ENCODE data around the gene CHERP. TPM values are rescaled to one million over a fixed set of nuclear protein-coding genes. Genes with fewer than 3 reads are reported as not detected.

CHERP gene
- total and polyA plus RNA-seq, 2 of the 4 experiments (the other 2 are of a cell fraction): 0.54 to 13.5 TPM

- in situ Hi-C loops (cut with MboI; ENCODE audit: low sequenced_read_pairs) (no loop called here), dilution Hi-C loops (cut with HindIII; ENCODE audit: low sequenced_read_pairs, unreplicated experiment) (no loop called here), intact Hi-C loops (cut with micrococcal nuclease) (no loop called here)
- H3K18ac ChIP-seq (ENCODE audit: low read depth, low read length): no peak overlapping the region
- peaks cover 16% of the 10 kb centered on the region; the same call in 1 of the 2 replicates for H3K9me1 ChIP-seq (ENCODE audit: insufficient read depth, low read length)
- no peak overlapping the region for H4K91ac ChIP-seq (ENCODE audit: insufficient read depth, low read depth, low read length)
- no peak overlapping the region for H4K8ac ChIP-seq (ENCODE audit: low read depth in 2 of 2, low read length in 2 of 2)
- peaks cover 2% of the 10 kb centered on the region for H3K4me1 ChIP-seq (ENCODE audit: control insufficient read depth, insufficient read depth, low read length)
- H3K4me3 ChIP-seq (ENCODE audit: insufficient read depth, low read depth, low read length): no peak overlapping the region
- no peak for DNase-seq
- H2AK9ac ChIP-seq (replicated peaks; ENCODE audit: low read depth, low read length, poor library complexity): no peak overlapping the region
- H3K27ac ChIP-seq (ENCODE audit: insufficient read depth, low read length): no peak overlapping the region
- no TSS peak for BruUV-seq (replicated peaks)
- no peak overlapping the region for H3K4ac ChIP-seq (ENCODE audit: low read depth, low read length)
- H2AK5ac ChIP-seq (ENCODE audit: low read depth, low read length): no peak overlapping the region
- H2BK5ac ChIP-seq (ENCODE audit: low read depth, low read length, poor library complexity, severe bottlenecking): no peak overlapping the region
- H3K27me3 ChIP-seq (ENCODE audit: control insufficient read depth, insufficient read depth, low read length): no peaks in the 10 kb centered on the region
- peaks cover 67% of the 10 kb centered on the region for H3K36me3 ChIP-seq (ENCODE audit: control insufficient read depth, insufficient read depth, low read length)
- TF ChIP-seq USF2 (IDR thresholded peaks at IDR 0.05; ENCODE audit: low read depth, low read length) (no peak), NFE2L2 (IDR thresholded peaks at IDR 0.05; ENCODE audit: low read depth, low read length) (no peak), MAFK (IDR thresholded peaks at IDR 0.05; ENCODE audit: low read depth, low read length) (no peak), CTCF (conservative IDR thresholded peaks at IDR 0.05; ENCODE audit: low read depth, low read length) (no peak), RAD21 (IDR thresholded peaks at IDR 0.05; ENCODE audit: low read length) (no peak), CHD1 (IDR thresholded peaks at IDR 0.05; ENCODE audit: low read depth, low read length) (no peak), SMC3 (IDR thresholded peaks at IDR 0.05; ENCODE audit: low read depth, low read length) (no peak), RCOR1 (IDR thresholded peaks at IDR 0.05; ENCODE audit: insufficient replicate concordance, low read length) (no peak)
- no peak overlapping the region for H2BK20ac ChIP-seq (ENCODE audit: low read depth, low read length)
- H3K9me3 ChIP-seq (ENCODE audit: control insufficient read depth, insufficient read depth, low read length): no peaks in the 10 kb centered on the region
- no peak overlapping the region for H3K4me2 ChIP-seq (ENCODE audit: low read depth, low read length)
- H2BK120ac ChIP-seq (ENCODE audit: low read depth, low read length): no peak overlapping the region
- H4K5ac ChIP-seq (ENCODE audit: low read depth, low read length): no peak overlapping the region
- no peak overlapping the region for H3K23ac ChIP-seq (ENCODE audit: low read depth, low read length)
- H3K56ac ChIP-seq (ENCODE audit: extremely low read depth, insufficient read depth, low read length): no peak overlapping the region
- WGBS, 2 experiments (ENCODE audit: extremely low coverage in 2 of 2, insufficient read length in 1 of 2): 100% methylated on average over 1 of the region's 13 CpGs; no CpG with 5 or more reads in 1 of the 2 experiments
- H4K20me1 ChIP-seq (ENCODE audit: insufficient read depth, low read length): peaks cover 76% of the 10 kb centered on the region
- POLR2A ChIA-PET (ENCODE audit: unreplicated experiment): no interaction called here
- H2AFZ ChIP-seq (replicated peaks; ENCODE audit: low read length, poor library complexity): no peak overlapping the region
- no peak overlapping the region for H3K14ac ChIP-seq (replicated peaks; ENCODE audit: low read depth, low read length)
- peaks cover 5 to 57% of the 10 kb centered on the region in 2 experiments for H3K79me1 ChIP-seq (ENCODE audit: low read depth in 1 of 2, low read length in 2 of 2)
- ATAC-seq (ENCODE audit: low read depth): no peak
- no peak overlapping the region for H2BK15ac ChIP-seq (ENCODE audit: low read depth, low read length)
- CTCF ChIA-PET: no interaction called here
- no peak overlapping the region for H3K9ac ChIP-seq (ENCODE audit: low read depth, low read length)
Observed at GRCh38 chr19:16537111-16537510, 5.1 kb downstream of the CHERP start.
